ENCODE measurements around the gene ARL3.
A peak's percentile ranks its signal among the peaks of the same experiment; 100 is the strongest.

The ARL3 gene

DNA sequence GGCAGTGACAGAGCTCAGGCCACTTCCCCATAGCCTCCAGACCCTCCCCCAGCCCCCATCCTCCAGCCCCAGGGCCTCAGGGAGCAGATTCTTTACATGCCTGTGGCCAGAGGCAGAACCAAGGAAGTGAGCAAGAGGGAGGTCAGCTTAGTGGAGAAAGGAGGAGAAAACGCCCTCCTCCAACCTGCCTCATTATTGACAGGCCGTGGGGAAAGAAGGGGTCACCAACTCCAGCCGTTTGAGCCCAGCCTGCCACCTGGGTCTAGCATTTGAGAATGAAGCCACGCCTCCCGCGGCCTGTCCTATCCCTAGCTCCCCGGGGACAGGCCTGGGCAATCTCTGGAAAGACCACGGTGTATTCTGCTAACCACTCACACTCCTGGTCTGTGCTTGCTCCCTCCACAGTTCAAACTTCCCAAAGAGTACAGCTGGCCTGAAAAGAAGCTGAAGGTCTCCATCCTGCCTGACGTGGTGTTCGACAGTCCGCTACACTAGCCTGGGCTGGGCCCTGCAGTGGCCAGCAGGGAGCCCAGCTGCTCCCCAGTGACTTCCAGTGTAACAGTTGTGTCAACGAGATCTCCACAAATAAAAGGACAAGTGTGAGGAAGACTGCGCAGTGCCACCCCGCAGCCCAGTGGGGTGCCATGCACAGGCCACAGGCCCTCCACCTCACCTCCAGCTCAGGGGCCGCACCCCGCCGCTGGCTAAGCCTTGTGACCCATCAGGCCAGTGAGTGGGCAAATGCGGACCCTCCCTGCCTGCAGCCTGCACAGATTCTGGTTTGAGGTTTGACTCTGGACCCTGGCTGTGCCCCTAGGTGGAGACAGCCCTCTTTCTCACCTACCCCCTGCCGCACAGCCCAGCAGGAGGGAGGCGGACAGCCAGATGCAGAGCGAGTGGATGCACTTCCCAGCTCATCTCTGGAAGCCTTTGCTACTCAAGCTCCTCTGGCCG, 84.3 kb downstream of the ARL3 start:
- TF ChIP-seq, protein P1, sequence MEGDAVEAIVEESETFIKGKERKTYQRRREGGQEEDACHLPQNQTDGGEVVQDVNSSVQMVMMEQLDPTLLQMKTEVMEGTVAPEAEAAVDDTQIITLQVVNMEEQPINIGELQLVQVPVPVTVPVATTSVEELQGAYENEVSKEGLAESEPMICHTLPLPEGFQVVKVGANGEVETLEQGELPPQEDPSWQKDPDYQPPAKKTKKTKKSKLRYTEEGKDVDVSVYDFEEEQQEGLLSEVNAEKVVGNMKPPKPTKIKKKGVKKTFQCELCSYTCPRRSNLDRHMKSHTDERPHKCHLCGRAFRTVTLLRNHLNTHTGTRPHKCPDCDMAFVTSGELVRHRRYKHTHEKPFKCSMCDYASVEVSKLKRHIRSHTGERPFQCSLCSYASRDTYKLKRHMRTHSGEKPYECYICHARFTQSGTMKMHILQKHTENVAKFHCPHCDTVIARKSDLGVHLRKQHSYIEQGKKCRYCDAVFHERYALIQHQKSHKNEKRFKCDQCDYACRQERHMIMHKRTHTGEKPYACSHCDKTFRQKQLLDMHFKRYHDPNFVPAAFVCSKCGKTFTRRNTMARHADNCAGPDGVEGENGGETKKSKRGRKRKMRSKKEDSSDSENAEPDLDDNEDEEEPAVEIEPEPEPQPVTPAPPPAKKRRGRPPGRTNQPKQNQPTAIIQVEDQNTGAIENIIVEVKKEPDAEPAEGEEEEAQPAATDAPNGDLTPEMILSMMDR (conservative IDR thresholded peaks at IDR 0.05; ENCODE audit: low read depth, low read length), result no peak
- no peak overlapping the region for H3K4me3 ChIP-seq (ENCODE audit: low read length)
- peak; percentile 85 for DNase-seq (ENCODE audit: low read depth)

DNA sequence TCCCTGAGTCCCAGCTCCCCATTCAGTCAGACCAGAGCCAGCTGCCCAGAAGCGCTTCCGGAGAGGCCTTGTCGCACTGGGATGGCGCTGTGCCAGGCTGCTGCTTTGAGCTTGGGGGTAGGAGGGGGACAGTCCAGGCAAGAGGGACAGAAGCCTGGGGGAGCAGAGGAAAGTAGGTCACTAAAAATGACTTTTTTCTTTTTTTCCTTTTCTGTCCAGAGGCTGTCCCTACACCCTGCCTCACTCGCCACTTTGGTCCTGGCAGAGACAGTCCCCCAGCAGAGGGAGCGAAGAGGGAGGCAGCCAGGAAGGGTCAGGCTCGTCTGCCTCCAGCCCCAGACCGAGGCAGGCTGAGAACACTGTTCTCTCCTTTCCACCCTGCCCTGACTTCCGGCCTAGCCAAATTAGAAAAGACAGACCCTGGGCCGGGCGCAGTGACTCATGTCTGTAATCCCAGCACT, 85.7 kb downstream of the ARL3 start:
- no peak overlapping the region for H3K4me3 ChIP-seq (ENCODE audit: low read length)
- DNase-seq (ENCODE audit: low read depth), result no peak
- TF ChIP-seq, protein P1 (conservative IDR thresholded peaks at IDR 0.05; ENCODE audit: low read depth, low read length), result peak; percentile 25

DNA sequence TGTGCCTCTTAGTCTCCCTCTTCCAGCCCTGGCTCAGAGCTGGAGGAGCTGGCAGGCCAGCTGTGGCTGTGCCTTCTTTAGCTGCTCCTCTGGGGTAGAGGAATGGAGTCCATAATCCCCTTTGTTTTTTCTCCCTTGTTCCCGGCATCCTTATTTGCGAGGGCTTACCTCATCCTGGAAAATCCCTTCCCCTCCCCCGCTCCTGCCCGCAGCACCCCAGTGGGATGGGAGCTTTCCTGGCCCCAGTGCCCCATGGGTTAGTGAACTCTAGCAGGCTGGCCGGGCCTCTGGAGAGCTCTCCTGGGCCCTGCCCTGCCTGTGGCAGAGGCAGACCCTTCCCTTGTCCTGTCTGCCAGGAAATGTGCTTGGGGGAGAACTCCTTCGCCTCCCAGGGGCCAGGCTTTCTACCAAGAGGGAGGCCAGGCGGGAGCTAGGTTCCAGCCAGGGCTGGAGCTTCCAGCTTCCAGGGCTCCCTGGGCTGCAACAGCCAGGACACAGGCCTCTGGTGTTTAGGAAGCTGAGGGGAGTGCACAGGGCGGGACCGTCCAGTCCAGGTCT, 86.4 kb downstream of the ARL3 start:
- DNase-seq (ENCODE audit: low read depth), result no peak
- no peak overlapping the region for H3K4me3 ChIP-seq (ENCODE audit: low read length)
- TF ChIP-seq, protein P1 (conservative IDR thresholded peaks at IDR 0.05; ENCODE audit: low read depth, low read length), result no peak

DNA sequence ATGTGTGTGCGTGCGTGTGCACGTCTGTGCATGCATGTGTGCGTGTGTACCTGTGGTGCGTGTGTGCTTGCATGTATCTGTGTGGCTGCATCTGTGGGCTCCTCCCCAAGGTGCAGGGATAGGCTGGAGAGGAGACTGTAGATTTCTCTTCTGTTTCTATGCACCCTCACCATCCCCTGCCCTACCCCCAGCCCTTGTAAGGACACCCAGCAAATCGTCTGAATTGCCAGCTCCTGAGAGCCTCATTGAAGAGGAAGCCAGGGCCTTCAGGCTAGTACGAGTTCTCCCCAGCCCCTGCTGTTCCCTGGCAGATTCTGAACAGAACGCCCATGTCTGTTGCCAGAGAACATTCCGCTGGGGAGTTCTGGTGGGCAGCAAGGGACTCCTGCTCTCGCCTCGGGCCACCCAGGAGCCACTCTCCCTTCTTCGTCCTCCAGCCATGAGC, 86.9 kb downstream of the ARL3 start:
- DNase-seq (ENCODE audit: low read depth), result no peak
- TF ChIP-seq, protein P1 (conservative IDR thresholded peaks at IDR 0.05; ENCODE audit: low read depth, low read length), result no peak
- no peak overlapping the region for H3K4me3 ChIP-seq (ENCODE audit: low read length)

DNA sequence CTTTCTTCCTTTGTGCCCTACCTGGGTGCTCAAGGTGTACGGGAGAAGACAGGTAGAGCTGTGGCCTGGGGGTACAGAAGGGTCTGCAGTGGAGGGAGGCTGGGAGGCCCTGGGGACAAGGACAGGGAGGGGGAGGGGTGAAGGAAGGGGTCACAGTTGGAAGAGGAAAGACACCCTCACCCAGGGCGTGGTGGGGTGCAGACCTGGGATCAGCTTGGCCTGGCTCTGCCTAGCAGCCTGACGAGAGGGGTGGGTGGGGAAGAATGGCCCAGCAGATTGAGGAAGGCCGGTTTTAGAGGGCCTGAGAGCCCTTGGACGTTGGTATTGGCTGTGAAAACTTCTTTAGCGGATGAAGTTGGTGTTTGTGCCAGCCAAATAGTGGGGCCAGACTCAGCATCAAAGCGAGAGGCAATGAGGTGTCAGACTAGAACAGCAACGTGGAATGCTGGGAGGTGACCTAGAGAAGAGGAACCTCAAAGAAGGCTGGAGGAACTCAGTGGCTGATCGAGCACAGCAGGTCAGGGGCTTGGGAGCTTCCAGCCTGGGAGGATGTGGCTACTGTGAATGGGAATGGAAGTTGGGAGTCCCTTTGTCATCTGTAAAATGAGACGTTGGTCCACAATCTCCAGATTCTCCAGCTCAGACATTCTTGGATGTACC, 88.0 kb downstream of the ARL3 start:
- no peak overlapping the region for H3K4me3 ChIP-seq (ENCODE audit: low read length)
- TF ChIP-seq, protein P1 (conservative IDR thresholded peaks at IDR 0.05; ENCODE audit: low read depth, low read length), result no peak
- no peak for DNase-seq (ENCODE audit: low read depth)

DNA sequence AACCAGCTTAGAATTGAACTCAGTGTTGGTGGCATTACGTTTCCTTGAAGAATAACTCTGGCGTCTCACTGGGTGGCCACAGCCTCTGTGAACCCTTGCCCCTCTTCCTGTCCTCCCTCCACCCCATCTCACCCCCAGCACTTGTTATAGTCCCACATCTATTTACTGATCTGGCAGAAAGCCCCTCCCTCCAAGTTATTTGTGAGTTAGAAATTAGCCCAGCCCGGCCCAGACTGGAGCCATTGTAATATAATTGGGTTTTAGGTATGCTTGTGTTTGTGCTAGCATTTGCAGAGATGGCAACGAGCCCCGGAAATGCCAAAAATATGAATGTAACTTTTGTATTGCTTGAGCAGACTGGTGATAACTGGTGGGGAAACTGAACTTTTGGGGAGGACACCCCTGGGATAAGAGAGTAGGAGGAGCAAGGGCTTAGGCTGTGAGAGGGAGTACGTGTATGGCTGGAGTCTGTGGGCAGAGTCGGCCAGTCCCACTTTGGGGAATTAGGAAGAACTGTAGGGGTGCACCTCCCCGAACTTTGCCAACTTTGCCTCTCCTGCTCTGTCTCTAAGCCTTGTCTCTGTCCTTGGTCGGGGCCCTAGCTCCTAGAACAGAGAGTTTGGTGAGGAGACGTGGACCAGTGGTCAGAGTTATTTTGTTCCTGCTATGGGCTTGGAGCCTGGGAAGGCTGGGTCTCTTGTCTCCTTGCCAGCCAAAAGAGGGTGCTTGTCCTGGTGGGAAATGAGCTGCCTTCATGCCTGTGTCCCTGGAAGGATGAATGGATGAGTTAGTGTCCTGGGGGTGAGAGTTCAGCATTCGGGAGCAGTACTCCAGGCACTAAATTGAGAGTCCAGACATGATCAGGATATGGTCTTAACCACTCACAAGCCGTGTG, 89.2 kb downstream of the ARL3 start:
- no peak for DNase-seq (ENCODE audit: low read depth)
- H3K4me3 ChIP-seq (ENCODE audit: low read length), result no peak overlapping the region
- TF ChIP-seq, protein P1 (conservative IDR thresholded peaks at IDR 0.05; ENCODE audit: low read depth, low read length), result no peak

All from retinal pigment epithelial cell (primary cell).